Caco-2 (cell line): ENCODE measurements around the gene HMCN1. TPM values are rescaled to one million over a fixed set of nuclear protein-coding genes. Genes with fewer than 3 reads are reported as not detected.

ENCODE experiments used
- BruUV-seq: library from RNA; stranded (reverse); fragments of 400-500 nt; replicated peaks from 2 replicates; lab custom pipeline; 2021; lab: Mats Ljungman, UMichigan
- CTCF ChIA-PET: fragments of 300-600 bp; sonication (Branson Sonifier 250); formaldehyde crosslinking; loops from one replicate; lab custom pipeline; 2022; ENCODE audit warnings: antibody characterized with exemption; lab: Charles Lee
- POLR2A ChIA-PET: fragments of 300-600 bp; sonication (Branson Sonifier 250); formaldehyde crosslinking; loops from one replicate; lab custom pipeline; 2022; ENCODE audit warnings: antibody characterized with exemption; lab: Charles Lee
- DNase-seq, 2 experiments: peaks; one replicate each; pipeline versions ENCODE4 v3.0.0 to v3.0.0-alpha.2; 2020 to 2022
- H3K27me3 ChIP-seq: replicated peaks from 2 replicates; pipeline ENCODE4 v1.6.0; 2011; ENCODE audit warnings: low read length; ENCODE audit not compliant: control insufficient read depth, insufficient read depth
- H3K36me3 ChIP-seq: 2 replicates; pipeline ENCODE4 v1.5.1; 2011; ENCODE audit warnings: low read length; ENCODE audit not compliant: control insufficient read depth, insufficient read depth
- H3K4me1 ChIP-seq: fragments of 250-450 bp; sonication (Bioruptor Pico); 2 replicates; pipeline ENCODE4 v1.5.1; 2020; ENCODE audit warnings: mild to moderate bottlenecking
- H3K4me3 ChIP-seq: 2 replicates; pipeline ENCODE4 v1.5.1; 2011; ENCODE audit warnings: low read depth, mild to moderate bottlenecking, control low read depth, low read length
- H3K9me3 ChIP-seq: fragments of 250-450 bp; sonication (Bioruptor Pico); 2 replicates; pipeline ENCODE4 v1.5.1; 2020; ENCODE audit warnings: mild to moderate bottlenecking, moderate library complexity
- H3K27ac Mint-ChIP-seq: one replicate; pipeline ENCODE4 v1.8.0; 2022; ENCODE audit warnings: mixed read lengths; ENCODE audit not compliant: unreplicated experiment
- H3K27me3 Mint-ChIP-seq: one replicate; pipeline ENCODE4 v1.8.0; 2022; ENCODE audit warnings: mixed read lengths; ENCODE audit not compliant: insufficient read depth, unreplicated experiment
- H3K36me3 Mint-ChIP-seq: one replicate; pipeline ENCODE4 v1.8.0; 2022; ENCODE audit warnings: mild to moderate bottlenecking, mixed read lengths; ENCODE audit not compliant: insufficient read depth, unreplicated experiment
- H3K4me1 Mint-ChIP-seq: one replicate; pipeline ENCODE4 v1.8.0; 2022; ENCODE audit warnings: low read depth, mixed read lengths; ENCODE audit not compliant: unreplicated experiment
- H3K4me3 Mint-ChIP-seq: one replicate; pipeline ENCODE4 v1.8.0; 2022; ENCODE audit warnings: mild to moderate bottlenecking, moderate library complexity, mixed read lengths; ENCODE audit not compliant: unreplicated experiment
- H3K9me3 Mint-ChIP-seq: one replicate; pipeline ENCODE4 v1.8.0; 2022; ENCODE audit warnings: mixed read lengths; ENCODE audit not compliant: unreplicated experiment
- CTCF ChIP-seq, 2 experiments: fragments of 200-600 bp in 1 of 2; IDR thresholded peaks; 1 replicate in 1 of 2; 2 replicates in 1 of 2; pipeline versions ENCODE4 v1.5.1 to v1.8.0; 2011 to 2022; ENCODE audit warnings: antibody characterized with exemption in 1 of 2, control low read depth in 1 of 2, inconsistent platforms in 1 of 2, low read depth in 1 of 2, low read length in 1 of 2, mild to moderate bottlenecking in 1 of 2, moderate library complexity in 1 of 2; ENCODE audit not compliant: insufficient read depth in 1 of 2, severe bottlenecking in 1 of 2, unreplicated experiment in 1 of 2
- intact Hi-C: fragments of 100-400 bp; cut with micrococcal nuclease; formaldehyde crosslinking; loops from one replicate; pipeline ENCODE4 v1.10.0; 2022; ENCODE audit not compliant: unreplicated experiment
- total RNA-seq: library from RNA; stranded (reverse); gene quantifications from 2 replicates; pipeline ENCODE4 v1.2.3, GENCODE V29; 2022

Gene HMCN1
- total RNA-seq, 1 experiment from 2014 or later = 0.02 TPM

- Mint-ChIP-seq H3K27me3 (no peaks in the 10 kb centered on the region), H3K4me1 (no peaks in the 10 kb centered on the region), H3K4me3 (no peak overlapping the region), H3K27ac (no peak overlapping the region), H3K36me3 (no peaks in the 10 kb centered on the region), H3K9me3 (no peaks in the 10 kb centered on the region)
- ChIA-PET POLR2A (no interaction called here), CTCF (interaction anchor here (1.1 kb wide), 1 partner anchor 400 kb away, joined by 6 read pairs; no protein-coding TSS in a partner anchor)
- Histone ChIP-seq H3K4me3 (no peak overlapping the region), H3K36me3 (no peaks in the 10 kb centered on the region), H3K4me1 (no peaks in the 10 kb centered on the region), H3K27me3 (no peaks in the 10 kb centered on the region), H3K9me3 (no peaks in the 10 kb centered on the region)
- no TSS peak for BruUV-seq
- TF ChIP-seq CTCF (IDR thresholded peaks at IDR 0.05; ENCODE audit: insufficient read depth in 1 of 2, low read depth in 1 of 2, low read length in 1 of 2, severe bottlenecking in 1 of 2, unreplicated experiment in 1 of 2) = no peak
- no peak for DNase-seq
- intact Hi-C loops = loop anchor here (1.0 to 10.0 kb wide), 4 partner anchors 88 to 399 kb away; no protein-coding TSS in a partner anchor
Measured at GRCh38 chr1:185812934-185813333, 78.7 kb downstream of the HMCN1 start.

GRCh38 chr1:185813401-185813979 lies 79.3 kb downstream of the HMCN1 start:
- ChIA-PET POLR2A (no interaction called here), CTCF (interaction anchor here (1.1 kb wide), 1 partner anchor 399 kb away, joined by 6 read pairs; no protein-coding TSS in a partner anchor)
- Mint-ChIP-seq H3K27ac (no peak overlapping the region), H3K9me3 (no peaks in the 10 kb centered on the region), H3K4me1 (no peaks in the 10 kb centered on the region), H3K4me3 (no peak overlapping the region), H3K36me3 (no peaks in the 10 kb centered on the region), H3K27me3 (no peaks in the 10 kb centered on the region)
- Histone ChIP-seq H3K4me1 (no peaks in the 10 kb centered on the region), H3K36me3 (no peaks in the 10 kb centered on the region), H3K9me3 (no peaks in the 10 kb centered on the region), H3K4me3 (no peak overlapping the region), H3K27me3 (no peaks in the 10 kb centered on the region)
- DNase-seq = peak in 1 of 2 experiments; percentile 43
- intact Hi-C loops = loop anchor here (1.0 to 10.0 kb wide), 4 partner anchors 89 to 399 kb away; no protein-coding TSS in a partner anchor
- BruUV-seq = no TSS peak
- peak; percentile 45 to 59 for TF ChIP-seq CTCF (IDR thresholded peaks at IDR 0.05; ENCODE audit: insufficient read depth in 1 of 2, low read depth in 1 of 2, low read length in 1 of 2, severe bottlenecking in 1 of 2, unreplicated experiment in 1 of 2)

GRCh38 chr1:185816460-185816859 lies 82.3 kb downstream of the HMCN1 start:
- TF ChIP-seq CTCF (IDR thresholded peaks at IDR 0.05; ENCODE audit: insufficient read depth in 1 of 2, low read depth in 1 of 2, low read length in 1 of 2, severe bottlenecking in 1 of 2, unreplicated experiment in 1 of 2) = no peak
- Histone ChIP-seq H3K4me3 (no peak overlapping the region), H3K4me1 (no peaks in the 10 kb centered on the region), H3K27me3 (no peaks in the 10 kb centered on the region), H3K36me3 (no peaks in the 10 kb centered on the region), H3K9me3 (no peaks in the 10 kb centered on the region)
- DNase-seq = no peak
- ChIA-PET POLR2A (no interaction called here), CTCF (interaction anchor here (1.2 kb wide), 1 partner anchor 396 kb away, joined by 3 read pairs; no protein-coding TSS in a partner anchor)
- Mint-ChIP-seq H3K36me3 (no peaks in the 10 kb centered on the region), H3K27ac (no peak overlapping the region), H3K4me1 (no peaks in the 10 kb centered on the region), H3K9me3 (no peaks in the 10 kb centered on the region), H3K27me3 (no peaks in the 10 kb centered on the region), H3K4me3 (no peak overlapping the region)
- BruUV-seq = no TSS peak
- intact Hi-C loops = loop anchor here (10.0 kb wide), 2 partner anchors 92 to 178 kb away; no protein-coding TSS in a partner anchor
